Amniotic stem cell (primary cell): ENCODE data around the gene ZBTB47.

Source experiments
- DNase-seq: peaks from one replicate; lab custom pipeline; 2025; lab: John Stamatoyannopoulos, UW

Gene ZBTB47

DNA sequence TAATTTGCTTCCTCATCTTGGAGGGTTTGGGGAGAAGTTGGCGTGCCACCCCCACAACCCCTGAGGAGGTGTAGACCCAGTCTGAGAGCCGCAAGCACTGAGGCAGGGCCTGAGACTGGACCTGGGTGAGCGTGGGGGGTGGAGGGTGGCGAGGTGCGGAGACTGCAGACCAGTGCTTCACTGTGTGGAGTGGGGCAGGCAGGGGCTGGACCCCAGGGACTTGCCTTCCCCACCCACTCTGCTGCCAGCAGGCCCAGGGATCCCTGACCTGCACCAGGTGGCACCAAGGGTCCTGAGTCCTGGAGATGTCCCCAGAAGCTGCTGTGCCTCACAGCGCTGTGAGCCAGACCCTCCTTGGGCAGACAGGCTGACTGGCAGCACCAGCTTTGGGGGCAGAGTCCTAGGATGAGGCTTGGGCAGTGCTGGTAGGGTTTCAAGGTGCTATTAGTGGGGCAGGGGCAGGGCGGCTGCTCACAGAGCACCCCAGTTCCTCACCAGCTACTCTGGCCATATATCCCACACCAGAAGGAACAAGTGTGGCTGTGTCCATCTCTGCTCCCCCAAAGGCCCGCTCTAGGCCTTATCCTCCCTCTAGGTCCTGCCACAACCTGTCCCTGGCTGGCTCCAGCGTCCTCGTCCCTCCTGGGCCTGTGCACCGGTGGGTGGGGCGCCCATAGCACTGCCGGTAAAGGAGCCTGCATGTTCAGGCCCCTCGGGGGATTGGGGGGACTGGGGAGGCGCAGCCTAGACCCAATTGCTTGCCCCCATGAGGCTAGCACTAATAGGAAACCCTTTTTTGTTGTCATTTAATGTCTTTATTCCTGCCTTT, 11.8 kb downstream of the ZBTB47 start:
- DNase-seq: no peak

DNA sequence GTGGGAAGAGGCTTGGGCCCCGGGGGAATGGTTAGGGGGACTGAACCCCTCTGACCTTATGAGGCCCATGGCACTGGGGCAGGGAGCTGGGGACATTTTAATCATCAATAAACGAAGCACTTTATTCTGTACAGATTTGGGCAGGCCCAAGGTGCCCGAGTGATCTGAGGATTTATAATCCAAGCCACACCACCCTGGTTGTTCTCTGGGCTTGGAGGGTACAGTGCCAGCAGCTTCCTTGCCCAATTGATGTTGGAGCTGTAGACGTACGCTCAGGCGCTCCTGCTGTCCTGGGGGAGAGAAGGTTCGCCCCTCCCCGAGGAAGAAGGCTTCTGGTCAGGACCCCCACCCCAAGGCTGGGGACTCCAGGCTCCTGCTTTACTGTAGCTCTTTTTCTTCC, 12.5 kb downstream of the ZBTB47 start:
- no peak for DNase-seq

DNA sequence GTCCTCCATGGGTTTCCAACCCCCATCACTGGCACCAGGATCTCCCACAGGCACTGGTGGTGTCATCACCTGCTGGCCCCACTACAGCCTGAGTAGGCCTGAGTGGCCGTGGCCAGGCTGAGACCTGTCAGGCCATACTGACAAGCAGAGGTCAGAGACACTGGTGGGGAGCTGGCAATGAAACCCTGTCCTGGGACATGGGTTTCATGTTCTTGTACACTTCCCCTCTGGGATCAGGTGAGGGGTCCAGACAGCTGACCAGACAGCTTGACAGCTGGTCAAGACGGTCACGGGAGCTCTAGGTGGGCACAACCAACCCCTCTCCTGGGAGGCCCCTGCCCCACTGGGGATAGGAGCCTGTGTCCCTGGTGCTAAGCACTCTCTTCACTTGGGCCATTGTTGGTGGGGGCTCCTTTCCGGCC, 13.1 kb downstream of the ZBTB47 start:
- no peak for DNase-seq

DNA sequence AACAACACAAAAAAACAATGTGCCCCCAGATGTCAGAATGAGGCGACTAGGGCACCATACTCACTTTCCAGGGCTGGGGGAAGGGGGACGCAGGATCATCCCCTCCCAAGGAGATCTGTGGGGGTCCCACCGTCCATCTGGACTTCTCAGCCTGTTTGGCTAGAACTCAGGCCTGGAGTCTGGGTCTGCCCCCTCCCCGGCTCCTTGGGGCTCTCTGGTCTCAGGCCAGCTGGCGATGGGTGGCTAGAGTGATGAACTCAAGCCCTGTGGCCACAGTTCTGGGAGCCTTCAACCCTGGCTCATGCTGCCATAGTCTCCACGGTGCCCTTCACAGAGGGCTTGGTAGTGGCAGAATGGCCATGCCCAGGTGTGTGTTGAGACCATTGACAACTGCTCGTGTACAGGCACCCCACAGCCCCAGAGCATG, 13.6 kb downstream of the ZBTB47 start:
- no peak for DNase-seq

DNA sequence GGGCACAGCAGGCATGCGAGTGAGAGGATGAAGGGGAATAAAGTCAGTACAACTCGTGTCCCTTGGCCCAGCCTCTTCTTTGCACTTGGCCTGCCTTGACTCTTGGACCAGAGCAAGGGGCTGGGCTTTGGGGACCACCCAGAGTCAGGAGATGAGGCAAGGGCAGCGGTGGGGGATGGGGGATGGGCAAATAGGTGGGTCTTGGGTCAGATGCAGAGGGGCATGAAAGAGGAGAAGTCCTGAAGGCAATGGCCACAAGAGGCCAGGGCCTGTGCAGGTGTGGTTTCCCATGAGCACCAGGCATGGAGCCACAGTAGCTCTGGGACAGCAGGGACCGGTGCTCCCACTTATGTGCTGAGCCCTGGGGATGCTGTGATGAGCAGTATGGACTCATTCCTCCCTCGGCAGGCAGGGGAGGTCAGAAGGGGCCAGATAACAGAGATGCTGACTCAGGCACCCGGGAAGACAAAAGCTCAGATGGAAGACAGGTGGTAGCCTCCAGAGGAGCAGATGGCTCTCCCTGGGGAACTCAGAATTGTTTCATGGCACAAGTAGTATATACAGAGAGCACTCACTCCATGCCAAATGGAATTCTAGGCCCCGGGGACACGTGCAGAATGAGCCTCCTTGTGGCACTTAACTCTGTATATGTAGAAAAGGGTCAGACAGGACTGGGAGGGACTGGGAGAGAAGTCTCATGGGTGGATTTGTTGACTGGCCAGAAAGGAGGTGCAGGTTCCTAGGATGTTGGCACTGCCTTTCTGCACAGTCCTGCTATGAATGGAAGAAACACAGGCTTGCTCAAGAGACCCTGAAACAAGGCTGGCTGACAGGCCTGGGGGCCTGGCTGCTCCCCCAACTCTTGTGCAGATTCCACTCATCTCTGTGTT, 14.3 kb downstream of the ZBTB47 start:
- no peak for DNase-seq

DNA sequence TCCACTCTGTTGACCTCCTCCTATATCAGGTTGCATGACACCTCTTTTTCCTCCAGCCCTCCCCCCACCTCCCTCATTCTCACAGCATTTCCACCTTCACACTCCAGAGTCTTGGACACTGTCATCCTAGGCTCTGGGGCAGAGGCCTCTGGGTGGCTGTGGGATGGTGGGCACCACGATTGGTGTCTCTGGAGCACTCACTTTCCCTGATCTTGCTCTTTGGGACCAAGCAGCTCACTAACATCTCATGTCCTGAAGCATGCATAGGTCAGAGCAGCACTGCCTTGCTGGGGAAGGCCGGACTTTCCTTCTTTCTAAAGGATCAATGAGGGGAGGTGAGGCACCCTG, 14.9 kb downstream of the ZBTB47 start:
- no peak for DNase-seq

DNA sequence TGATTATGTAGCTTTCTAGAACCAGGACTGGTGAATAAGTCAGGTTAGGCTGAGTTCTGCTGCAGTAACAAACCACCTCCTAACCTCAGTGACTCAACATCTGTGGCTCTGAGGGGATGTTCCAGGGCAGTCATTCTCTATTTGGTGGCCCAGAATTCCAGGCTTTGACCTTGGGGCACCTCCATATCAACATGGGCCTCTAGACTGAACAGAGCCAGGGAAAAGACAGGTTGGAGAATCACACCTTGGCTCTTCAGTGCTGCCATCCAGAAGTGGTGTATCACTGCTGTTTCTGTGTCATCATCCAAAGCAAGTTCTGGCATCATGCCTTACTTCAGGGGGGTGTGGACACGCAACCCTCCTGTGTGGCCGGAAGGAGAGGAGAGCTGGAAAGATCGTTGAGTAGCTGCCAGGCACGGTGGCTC, 15.3 kb downstream of the ZBTB47 start:
- no peak for DNase-seq

DNA sequence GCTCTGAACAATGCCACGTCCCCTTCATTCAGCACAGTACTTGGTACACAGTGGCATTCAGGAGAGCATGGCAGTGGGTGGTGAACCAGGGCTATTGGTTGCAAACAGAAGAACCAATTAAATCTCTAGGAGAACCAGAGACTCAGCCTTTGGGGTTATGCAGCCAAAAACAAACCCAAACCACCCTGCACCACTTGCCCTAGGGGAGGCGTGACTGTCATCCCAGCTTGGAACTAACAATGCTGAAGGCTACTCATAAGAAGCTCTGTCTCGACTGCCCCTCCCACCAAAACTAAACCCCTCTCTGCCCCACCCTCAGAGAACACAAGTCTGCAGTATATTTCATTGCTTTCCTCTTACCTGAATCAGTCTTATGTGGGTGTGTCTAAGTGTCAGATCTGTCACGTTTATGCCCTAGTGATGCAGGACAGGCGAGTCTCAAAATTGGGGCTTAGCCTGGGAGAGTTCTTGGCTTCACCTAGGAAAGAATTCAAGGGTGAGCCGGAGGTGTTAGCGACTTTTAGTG, 16.6 kb downstream of the ZBTB47 start:
- no peak for DNase-seq

DNA sequence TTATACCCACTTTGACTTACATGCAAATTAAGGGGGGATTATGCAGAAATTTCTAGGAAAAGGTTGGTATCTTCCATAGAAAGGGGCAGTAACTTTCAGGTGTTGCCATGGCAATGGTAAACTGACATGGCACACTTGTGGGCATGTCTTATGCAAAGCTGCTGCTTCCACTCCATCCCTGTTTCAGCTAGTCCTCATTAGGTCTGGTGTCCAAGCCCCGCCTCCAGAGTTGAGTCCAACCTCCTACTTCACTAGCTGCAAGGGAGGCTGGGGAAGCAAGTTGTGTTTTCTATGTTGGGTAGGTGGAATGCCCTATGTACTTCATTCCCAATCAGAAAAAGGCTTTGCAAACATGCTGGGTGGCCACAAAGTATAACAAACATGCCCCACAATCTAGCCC, 17.2 kb downstream of the ZBTB47 start:
- DNase-seq: no peak

DNA sequence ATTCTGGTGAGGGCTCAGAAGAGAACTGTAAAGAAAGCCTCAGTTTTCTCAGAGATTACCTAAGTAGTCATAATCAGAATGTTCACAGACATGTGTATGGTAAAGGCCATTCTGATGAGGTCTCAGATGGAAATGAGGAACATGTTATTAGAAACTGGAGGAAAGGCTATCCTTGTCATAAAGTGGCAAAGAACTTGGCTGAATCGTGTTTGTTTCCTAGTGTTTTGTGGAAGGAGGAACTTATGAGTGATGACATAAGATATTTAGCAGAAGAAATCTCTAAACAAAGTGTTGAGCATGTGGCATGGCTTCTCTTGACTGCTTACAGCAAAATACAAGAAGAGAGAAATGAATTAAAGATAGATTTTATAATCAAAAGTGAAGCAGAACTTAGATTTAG, 19.0 kb downstream of the ZBTB47 start:
- no peak for DNase-seq

DNA sequence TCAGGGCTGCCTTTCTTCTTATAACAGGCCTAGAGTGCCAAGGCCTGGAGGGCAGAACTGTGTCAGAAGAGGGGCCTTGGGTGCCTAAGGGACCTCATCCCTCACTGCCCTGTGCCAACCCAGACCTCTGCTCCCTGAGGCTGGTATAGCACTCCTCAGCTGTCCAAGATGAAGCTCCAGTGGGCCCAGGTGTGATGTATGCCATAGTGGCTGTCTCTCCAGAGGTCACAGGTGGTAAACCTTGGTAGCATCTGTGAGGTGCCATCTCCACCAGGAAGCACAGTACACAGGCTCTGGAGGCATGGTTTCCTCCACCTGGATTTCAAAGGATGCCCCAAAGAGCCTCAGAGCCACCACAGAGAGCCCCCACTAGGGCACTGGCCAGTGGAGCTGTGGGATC, 19.6 kb downstream of the ZBTB47 start:
- no peak for DNase-seq

DNA sequence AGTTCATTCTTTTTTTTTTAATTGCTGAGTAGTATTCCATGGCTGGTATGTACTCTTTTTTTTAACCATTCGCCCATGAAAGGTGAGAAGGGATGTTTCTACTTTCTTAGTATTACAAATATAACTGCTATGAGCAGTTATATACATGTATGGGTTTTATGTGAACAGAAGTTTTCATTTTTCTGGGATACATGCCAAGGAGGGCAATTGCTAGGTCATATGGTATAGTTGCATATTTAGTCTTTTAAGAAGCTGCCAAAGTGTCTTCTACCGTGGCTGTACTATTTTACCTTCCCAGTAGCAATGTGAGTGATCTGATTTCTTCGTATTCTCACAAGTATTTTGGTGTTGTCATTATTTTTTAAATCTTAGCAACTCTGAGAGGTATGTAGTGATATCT, 20.6 kb downstream of the ZBTB47 start:
- DNase-seq: no peak

DNA sequence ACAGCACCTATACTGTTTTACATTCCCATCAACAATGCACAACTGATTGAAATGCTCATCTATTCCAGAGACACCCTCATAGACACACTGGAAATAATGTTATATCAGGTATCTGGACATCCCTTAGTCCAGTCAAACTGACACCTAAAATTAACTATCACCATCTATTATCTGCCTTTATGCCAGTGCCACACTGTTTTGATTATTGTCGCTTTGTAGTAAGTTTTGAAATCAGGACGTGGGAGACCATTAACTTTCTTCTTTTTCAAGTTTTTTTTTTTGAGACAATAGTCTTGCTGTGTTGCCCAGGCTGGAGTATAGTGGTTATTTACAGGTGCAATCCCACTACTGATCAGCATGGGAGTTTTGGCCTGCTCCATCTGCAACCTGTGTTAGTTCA, 22.4 kb downstream of the ZBTB47 start:
- DNase-seq: no peak

DNA sequence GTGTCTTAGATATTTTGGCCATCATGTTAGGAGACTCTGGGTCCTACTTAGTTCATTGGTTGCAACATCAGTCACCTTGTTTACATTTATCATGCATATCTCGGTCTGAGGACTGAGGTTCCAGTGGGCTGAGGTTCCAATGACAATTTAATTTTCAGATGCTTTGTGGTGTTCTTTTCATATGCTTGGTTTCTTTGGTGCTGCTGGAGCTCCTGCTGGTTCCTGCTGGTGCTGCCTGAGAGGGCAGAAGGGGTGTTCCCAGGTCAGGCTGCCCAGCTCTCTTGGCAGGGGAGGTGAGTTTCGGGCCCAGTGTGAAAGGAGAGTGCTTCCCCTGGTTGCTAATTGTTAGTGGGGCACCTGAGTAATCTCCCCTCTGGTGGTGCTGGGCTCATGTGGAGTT, 24.9 kb downstream of the ZBTB47 start:
- no peak for DNase-seq

DNA sequence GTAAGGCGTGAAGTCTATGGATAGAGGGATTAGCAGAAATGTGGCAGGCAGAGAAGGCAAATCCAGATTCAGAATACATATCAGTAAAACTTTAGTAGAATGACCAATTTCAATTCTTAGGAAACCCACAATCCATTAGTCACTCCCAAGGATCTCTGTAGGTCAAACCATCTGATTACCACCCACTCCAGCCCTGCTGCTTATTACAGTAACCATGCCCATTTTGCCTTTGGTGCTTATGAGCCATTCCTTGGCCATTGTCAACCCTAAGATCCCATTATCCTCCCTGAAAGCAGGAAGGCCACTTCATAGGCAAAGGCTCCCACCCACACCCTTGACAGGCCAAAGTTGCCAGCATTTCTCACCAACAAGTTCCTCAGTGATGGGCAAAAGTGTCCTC, 26.8 kb downstream of the ZBTB47 start:
- DNase-seq: no peak

DNA sequence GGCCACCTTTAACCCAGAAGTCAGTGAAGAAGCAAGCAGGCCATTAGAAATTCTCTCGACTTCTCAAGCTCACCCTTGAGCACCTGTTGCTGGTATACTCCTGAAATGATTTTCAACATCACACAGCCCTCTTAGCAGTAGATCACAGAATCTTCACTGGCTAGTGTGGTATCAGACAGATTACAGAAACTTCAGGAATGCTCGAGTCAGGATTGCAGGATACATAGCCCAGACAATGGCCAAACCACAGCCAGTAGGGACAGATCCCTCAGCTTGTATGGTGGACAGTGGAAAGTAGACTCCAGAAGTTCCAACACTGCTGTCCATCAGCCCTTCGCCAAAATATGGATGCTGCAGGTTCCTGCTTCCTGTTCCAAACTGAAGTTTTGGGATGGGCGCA, 27.3 kb downstream of the ZBTB47 start:
- no peak for DNase-seq

DNA sequence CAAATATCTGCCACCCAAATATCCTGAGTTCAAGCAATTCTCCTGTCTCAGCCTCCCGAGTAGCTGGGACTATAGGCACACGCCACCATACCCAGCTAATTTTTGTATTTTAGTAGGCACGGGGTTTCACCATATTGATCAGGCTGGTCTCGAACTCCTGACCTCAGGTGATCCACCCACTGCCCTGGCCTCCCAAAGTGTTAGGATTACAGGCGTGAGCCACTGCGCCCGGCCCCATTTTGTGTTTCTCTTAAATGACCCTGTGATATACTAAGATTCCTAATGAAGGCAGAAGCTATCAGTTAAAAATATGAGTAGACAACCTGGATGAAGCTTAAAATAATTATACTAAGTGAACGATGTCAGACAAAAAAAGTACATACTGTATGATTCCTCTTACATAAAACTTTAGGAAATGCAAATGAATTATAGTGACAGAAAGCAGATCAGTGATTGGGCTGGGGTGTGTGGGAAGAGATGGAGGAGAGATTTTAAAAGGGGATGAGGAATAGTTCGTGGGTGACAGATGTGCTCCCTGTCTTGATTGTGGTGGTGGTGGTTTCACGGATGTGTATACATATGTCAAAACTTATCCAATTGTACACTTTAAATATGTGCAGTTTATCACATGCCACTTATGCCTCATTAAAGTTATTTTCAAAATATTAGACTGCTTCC, 28.0 kb downstream of the ZBTB47 start:
- no peak for DNase-seq

DNA sequence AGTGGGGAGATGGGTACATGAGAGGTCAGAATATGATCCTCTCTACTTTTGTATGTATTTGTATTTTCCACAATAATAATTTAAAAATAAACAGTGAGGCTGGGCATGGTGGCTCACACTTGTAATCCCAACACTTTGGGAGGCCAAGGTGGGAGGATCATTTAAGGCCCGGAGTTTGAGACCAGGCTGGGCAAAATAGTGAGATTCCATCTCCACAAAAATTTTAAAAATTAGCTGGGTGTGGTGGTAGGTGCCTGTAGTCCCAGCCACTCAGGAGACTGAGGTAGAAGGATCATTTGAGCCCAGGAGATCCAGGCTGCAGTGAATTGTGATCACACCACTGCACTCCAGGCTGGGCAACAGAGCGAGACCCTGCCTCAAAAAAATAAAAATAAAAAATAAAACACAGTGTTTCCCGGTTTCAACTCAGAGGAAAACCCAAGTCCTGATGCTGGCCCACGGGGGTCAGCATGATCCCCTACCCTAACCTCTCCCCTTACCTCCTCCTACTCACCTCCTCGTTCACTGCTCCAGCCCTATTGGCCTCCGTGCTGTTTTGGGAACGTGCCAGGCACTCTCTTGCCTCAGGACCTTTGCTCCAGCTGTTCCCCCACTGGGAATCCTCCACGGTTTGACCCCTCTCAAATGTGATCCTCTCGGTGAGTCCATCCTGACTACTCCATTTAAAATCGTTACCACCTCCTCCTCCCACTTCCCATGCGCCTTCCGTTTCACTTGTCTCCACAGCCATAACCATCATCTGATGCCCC, 29.0 kb downstream of the ZBTB47 start:
- no peak for DNase-seq

DNA sequence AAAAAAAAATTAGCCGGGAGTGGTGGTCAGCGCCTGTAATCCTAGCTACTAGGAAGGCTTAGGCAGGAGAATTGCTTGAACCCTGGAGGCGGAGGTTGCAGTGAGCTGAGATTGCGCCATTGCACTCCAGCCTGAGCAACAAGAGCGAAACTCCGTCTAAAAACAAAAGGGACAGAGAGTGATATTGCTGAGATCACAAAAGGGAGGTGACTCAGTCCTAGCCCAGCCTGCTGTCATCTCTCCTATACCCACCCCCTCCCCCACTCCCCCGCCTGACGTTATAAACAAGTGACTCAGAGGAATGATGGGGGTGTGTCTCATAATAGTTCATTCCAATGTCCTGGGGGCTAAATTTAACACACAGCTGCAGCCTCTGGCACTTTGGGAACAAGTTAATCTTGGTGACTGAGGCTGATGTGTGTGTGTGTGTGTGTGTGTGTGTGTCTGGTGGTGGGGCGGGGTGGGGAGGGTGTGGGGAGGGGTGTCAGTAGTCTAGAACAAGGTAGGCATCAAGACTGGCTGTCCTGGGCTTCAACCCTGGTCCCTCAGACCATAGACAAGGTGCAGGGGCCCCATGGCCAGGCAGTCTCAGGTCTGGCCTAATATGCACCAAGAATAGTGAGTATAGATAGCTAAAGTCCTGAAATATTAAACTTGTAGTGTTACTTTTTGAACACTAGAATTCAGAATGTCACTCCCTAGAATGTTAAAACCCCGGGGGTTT, 30.5 kb downstream of the ZBTB47 start:
- DNase-seq: peak; percentile 82

DNA sequence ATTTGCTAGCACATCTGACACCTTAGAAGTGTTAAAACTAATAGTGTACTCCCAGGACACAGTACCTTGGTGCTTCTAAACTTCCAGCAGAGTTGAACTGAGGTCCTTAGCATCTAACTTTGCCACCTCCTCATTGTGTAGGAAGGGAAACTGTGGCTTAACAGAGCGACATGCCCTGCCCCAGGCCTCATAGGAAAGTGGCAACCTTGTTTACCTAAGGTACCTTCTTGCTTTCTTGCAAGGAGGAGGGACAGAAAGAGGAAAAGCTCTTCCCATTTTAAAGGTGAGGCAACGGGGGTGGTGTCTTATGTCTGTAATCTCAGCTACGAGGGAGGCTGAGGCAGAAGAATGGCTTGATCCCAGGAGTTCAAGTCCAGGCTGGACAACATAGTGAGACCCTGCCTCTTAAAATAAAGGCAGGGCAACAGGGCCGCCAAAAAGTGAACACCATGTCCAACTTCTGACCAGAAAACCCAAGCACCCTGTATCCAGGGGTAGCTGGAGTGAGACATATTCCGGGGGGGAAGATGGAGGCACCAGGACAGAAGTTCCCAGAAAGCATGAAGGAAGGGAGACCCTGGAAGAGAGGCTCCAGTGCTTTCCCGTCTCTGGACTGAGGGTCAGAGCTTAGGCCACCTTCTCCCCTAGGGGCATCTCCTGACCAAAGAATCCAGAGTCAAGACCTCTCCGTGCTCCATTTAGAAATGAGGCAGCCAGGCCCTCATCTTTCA, 31.3 kb downstream of the ZBTB47 start:
- no peak for DNase-seq
